ENCODE measurements around the gene SENP8.

SENP8 gene

DNA sequence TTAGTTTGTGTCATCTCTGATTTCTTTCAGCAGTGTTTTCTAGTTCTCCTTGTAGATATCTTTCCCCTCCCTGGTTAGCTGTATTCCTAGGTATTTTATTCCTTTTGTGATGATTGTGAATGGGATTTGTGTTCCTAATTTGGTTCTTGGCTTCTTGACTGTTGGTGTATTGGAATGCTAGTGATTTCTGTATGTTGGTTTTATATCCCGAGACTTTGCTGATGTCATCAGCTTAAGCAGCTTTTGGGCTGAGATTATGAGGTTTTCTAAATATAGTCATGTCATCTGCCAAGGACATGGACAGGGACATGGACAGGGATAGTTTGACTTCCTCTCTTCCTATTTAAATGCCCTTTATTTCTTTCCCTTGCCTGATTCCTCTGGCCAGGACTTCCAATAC lies 36.0 kb upstream of the SENP8 start:
- H3F3A ChIP-seq (ENCODE audit: insufficient read depth) = peaks cover 66% of the 10 kb centered on the region
- H3K27ac ChIP-seq (ENCODE audit: low read depth, low read length) = peak overlapping the region; percentile 99
- H3K9me3 ChIP-seq (ENCODE audit: insufficient read depth, low read length) = no peaks in the 10 kb centered on the region
- TF ChIP-seq CTCF (IDR thresholded peaks at IDR 0.05; ENCODE audit: insufficient read depth, low read length, poor library complexity, severe bottlenecking) (no peak), EZH2phosphoT487 (conservative IDR thresholded peaks at IDR 0.05; ENCODE audit: low read length) (no peak)
- H3K36me3 ChIP-seq (ENCODE audit: low read length) = no peaks in the 10 kb centered on the region
- H2AFZ ChIP-seq (ENCODE audit: low read depth, low read length, severe bottlenecking) = no peak overlapping the region
- peaks cover 45% of the 10 kb centered on the region for H3K79me2 ChIP-seq (ENCODE audit: insufficient read depth, low read length)
- H3K9ac ChIP-seq (ENCODE audit: low read length) = peak overlapping the region; percentile 51
- H3K4me2 ChIP-seq (ENCODE audit: low read depth, low read length, poor library complexity, severe bottlenecking) = peak overlapping the region; percentile 85
- no peaks in the 10 kb centered on the region for H3K9me2 ChIP-seq (replicated peaks; ENCODE audit: insufficient read depth, low read length)
- peak overlapping the region; percentile 42 for H3K4me3 ChIP-seq (ENCODE audit: insufficient read depth, low read length, poor library complexity, severe bottlenecking)
- H3K27me3 ChIP-seq (ENCODE audit: low read length) = no peaks in the 10 kb centered on the region
- no peaks in the 10 kb centered on the region for H4K20me1 ChIP-seq (ENCODE audit: low read depth, low read length)

DNA sequence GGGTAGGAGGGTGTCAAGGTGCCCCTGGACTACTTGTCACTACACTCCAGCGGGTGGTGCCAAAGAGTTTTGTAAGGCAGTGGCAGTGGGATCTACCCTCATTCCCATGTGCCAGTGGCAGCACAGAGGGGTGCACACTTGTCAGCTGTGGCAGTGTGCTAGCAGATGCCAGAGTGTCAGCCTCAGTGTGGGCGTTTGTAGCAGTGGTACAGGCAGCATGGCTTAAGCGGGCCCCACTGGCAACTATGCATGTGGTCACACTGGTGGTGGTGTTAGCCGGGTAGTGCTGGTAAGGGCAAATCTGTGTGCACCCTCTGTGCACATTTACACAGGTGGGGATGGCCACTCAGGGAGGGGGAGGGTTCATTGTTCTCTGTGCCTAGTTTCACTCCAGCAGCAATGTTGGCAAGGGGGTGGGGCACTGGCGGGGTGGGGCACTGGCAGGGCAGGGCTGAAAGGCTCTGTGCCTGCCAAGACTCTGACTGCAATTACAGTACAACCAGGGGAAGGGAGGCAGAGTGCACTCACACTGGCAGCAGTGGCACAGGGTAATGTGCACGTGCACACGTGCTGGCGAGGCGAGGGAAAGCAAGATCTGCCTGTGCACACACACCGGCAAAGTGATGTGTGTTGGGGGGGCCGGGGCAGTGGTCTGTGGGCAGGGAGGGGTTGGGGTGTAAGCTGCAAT lies 32.0 kb upstream of the SENP8 start:
- Histone ChIP-seq H3F3A (ENCODE audit: insufficient read depth) (peaks cover 33% of the 10 kb centered on the region), H3K4me3 (ENCODE audit: insufficient read depth, low read length, poor library complexity, severe bottlenecking) (no peak overlapping the region), H3K9ac (ENCODE audit: low read length) (no peak overlapping the region), H3K9me3 (ENCODE audit: insufficient read depth, low read length) (no peaks in the 10 kb centered on the region), H3K9me2 (replicated peaks; ENCODE audit: insufficient read depth, low read length) (no peaks in the 10 kb centered on the region), H3K36me3 (ENCODE audit: low read length) (peaks cover 8% of the 10 kb centered on the region; the same call in 1 of the 2 replicates), H3K27me3 (ENCODE audit: low read length) (no peaks in the 10 kb centered on the region), H3K79me2 (ENCODE audit: insufficient read depth, low read length) (peaks cover 57% of the 10 kb centered on the region), H3K27ac (ENCODE audit: low read depth, low read length) (no peak overlapping the region), H3K4me2 (ENCODE audit: low read depth, low read length, poor library complexity, severe bottlenecking) (no peak overlapping the region), H2AFZ (ENCODE audit: low read depth, low read length, severe bottlenecking) (no peak overlapping the region), H4K20me1 (ENCODE audit: low read depth, low read length) (no peaks in the 10 kb centered on the region)
- TF ChIP-seq EZH2phosphoT487 (conservative IDR thresholded peaks at IDR 0.05; ENCODE audit: low read length) (no peak), CTCF (IDR thresholded peaks at IDR 0.05; ENCODE audit: insufficient read depth, low read length, poor library complexity, severe bottlenecking) (no peak)

- Histone ChIP-seq H3K9me3 (ENCODE audit: insufficient read depth, low read length) (no peaks in the 10 kb centered on the region), H3K36me3 (ENCODE audit: low read length) (peaks cover 8% of the 10 kb centered on the region; the same call in 1 of the 2 replicates)
Measured at GRCh38 chr15:72086920-72087648, 31.1 kb upstream of the SENP8 start.

More at GRCh38 chr15:72086920-72087648, 31.1 kb upstream of the SENP8 start:
- Histone ChIP-seq H3F3A (ENCODE audit: insufficient read depth) (peaks cover 25% of the 10 kb centered on the region; the same call in 1 of the 2 replicates), H3K4me3 (ENCODE audit: insufficient read depth, low read length, poor library complexity, severe bottlenecking) (no peak overlapping the region), H4K20me1 (ENCODE audit: low read depth, low read length) (no peaks in the 10 kb centered on the region), H3K4me2 (ENCODE audit: low read depth, low read length, poor library complexity, severe bottlenecking) (no peak overlapping the region), H3K27me3 (ENCODE audit: low read length) (no peaks in the 10 kb centered on the region), H3K9me2 (replicated peaks; ENCODE audit: insufficient read depth, low read length) (no peaks in the 10 kb centered on the region), H2AFZ (ENCODE audit: low read depth, low read length, severe bottlenecking) (no peak overlapping the region), H3K79me2 (ENCODE audit: insufficient read depth, low read length) (peaks cover 59% of the 10 kb centered on the region), H3K9ac (ENCODE audit: low read length) (no peak overlapping the region), H3K27ac (ENCODE audit: low read depth, low read length) (no peak overlapping the region)
- no peak for TF ChIP-seq EZH2phosphoT487 (conservative IDR thresholded peaks at IDR 0.05; ENCODE audit: low read length)
- TF ChIP-seq CTCF (IDR thresholded peaks at IDR 0.05; ENCODE audit: insufficient read depth, low read length, poor library complexity, severe bottlenecking) = no peak
